ENCODE data around the gene GTF3C1.
A peak's percentile ranks its signal among the peaks of the same experiment; 100 is the strongest.

The GTF3C1 gene

GRCh38 chr16:27515874-27516353, 33.8 kb downstream of the GTF3C1 start:
- peak; percentile 0 to 13 for DNase-seq

GRCh38 chr16:27514806-27515205, 34.9 kb downstream of the GTF3C1 start:
- no peak for DNase-seq

GRCh38 chr16:27511657-27512448, 37.9 kb downstream of the GTF3C1 start:
- DNase-seq = no peak

GRCh38 chr16:27508476-27508875, 41.2 kb downstream of the GTF3C1 start:
- DNase-seq = no peak

DNA sequence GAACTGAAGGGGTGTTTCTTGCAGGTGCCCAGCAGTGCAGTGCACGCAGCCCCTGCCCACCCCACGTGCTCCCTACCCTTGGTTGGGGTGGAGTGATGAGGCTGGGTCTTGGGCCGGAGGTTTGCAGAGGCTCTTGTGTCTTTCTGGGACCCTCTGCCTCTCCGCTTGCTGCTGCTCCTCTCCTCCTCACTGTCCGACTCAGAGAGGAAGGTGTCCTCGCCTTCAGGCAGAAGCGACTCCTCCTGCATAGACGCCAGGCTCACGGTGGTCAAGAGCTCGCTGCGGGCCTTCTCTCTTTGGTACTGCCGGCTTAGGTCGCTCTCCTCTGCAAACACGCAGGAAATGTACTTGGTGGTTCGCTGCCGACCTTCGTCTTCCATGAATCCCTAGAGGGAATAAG, 42.9 kb downstream of the GTF3C1 start:
- DNase-seq = no peak

GRCh38 chr16:27505297-27506236, 44.1 kb downstream of the GTF3C1 start:
- no peak for DNase-seq

GRCh38 chr16:27503662-27504061, 46.1 kb downstream of the GTF3C1 start:
- no peak for DNase-seq

DNA sequence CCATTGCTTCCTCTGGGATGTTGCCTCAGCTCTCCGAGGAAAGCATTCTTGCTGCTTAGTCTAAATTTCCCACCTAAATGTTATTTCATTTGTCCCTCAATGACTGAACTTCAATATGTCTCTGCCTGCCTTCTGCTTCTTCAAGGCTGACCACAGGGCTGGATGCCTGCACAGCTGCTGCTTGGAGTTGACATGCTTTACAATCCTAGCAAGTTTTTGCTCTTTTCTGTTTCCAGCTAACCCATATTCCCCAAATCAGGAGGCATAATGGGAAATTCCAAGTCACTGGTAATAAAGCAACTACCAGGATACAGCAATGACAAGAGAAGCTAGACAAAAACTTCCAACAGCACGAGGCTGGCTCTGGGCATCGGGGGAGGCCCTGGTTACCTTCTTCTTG, 48.9 kb downstream of the GTF3C1 start:
- no peak for DNase-seq

DNA sequence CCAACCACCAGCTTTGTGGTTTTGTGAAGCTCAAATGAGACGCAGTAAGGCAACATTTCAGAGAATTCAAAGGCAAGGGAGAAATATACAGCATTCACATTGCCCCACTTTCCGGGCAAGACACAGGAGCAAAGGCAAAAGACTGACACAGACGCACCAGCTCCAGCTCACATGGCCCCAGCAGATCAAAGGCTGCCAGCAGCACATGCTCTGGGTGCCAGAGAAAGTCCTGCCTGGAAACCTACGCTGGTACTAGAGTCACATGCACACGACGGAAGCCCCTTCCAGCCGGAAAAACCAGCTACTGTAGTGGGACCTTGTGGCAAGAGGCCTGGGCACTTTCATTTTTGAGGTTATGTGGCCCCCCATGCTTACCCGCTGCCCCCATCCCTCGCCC, 50.1 kb downstream of the GTF3C1 start:
- no peak for DNase-seq

GRCh38 chr16:27498916-27499658, 50.6 kb downstream of the GTF3C1 start:
- no peak for DNase-seq

DNA sequence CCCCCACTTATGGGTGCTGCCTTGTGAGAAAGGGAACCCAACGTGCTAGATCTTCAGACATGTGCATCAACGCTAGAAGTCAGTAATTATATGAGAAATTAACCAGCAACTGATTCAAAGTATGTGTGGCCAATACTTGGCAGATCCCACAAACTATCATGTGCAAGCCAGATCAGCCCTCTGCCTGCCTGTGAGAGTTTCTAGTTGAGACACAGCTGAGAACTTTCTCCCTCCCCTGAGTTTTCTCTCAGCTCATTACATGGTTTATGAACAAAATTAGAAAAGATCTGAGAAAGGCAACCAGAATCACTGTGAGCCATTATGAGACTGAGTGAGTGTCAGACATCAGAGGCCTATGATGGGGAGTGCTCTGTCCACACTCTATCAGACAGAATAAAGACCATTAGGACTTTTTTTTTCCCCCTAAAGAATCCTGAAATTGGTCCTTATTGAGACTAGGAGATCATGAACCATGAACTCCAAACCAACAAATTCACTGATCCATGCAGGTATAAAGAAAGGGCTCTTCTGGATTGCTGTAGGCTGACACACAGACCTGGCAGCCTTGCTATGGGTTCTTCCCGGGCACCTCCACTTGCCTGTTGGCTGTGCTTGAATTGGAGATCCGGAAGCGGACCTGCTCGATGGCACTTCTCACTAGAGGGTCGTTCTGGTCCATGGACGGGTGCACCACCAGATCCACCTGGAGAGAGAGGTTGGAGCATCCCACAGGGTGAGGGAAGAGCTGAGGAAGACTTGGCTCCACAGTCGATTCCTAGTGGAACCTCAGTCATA, 51.5 kb downstream of the GTF3C1 start:
- DNase-seq = no peak

DNA sequence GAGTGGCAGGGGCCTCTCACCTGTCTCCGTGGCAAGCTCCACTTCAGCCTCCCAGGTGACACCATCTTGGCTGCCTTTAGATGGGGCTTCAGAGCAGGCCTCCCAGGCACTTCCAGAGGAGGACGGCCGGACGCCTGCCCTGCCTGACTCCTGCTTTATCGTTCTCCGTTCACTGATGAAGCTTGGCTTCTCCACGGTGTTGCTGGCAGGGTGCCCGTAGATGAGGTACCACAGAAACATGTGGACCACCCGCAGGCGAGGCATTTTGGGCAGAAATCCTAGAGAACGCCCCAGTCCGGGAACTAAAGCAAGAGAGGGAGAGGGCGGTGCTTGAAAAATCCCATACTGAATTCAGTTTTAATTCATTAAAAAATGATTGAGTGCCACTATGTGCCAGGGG, 54.5 kb downstream of the GTF3C1 start:
- no peak for DNase-seq

- no peak for DNase-seq
Measured at GRCh38 chr16:27492588-27492979, 57.1 kb downstream of the GTF3C1 start.

GRCh38 chr16:27491894-27492587, 57.7 kb downstream of the GTF3C1 start:
- DNase-seq = no peak

GRCh38 chr16:27489906-27490305, 59.8 kb downstream of the GTF3C1 start:
- DNase-seq = no peak

GRCh38 chr16:27489421-27489820, 60.3 kb downstream of the GTF3C1 start:
- no peak for DNase-seq

DNA sequence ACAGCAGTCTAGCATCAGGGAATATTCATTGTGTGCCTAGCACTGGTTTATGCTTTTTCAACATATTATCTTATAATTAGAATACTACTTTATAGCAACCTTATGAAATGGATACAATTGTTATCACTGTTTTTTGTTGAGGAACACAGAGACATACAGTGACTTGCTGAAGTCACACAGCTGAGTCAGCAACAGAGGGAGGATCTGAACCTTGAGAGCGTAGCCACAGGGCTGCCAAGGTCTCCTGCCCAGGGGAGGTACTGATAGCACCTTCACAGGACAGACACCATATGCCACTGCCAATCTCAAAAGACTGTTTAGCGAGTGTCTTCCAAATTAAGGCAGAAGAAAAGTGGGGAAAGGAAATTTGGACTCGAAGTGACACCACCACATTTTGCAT, 63.0 kb downstream of the GTF3C1 start:
- no peak for DNase-seq

DNA sequence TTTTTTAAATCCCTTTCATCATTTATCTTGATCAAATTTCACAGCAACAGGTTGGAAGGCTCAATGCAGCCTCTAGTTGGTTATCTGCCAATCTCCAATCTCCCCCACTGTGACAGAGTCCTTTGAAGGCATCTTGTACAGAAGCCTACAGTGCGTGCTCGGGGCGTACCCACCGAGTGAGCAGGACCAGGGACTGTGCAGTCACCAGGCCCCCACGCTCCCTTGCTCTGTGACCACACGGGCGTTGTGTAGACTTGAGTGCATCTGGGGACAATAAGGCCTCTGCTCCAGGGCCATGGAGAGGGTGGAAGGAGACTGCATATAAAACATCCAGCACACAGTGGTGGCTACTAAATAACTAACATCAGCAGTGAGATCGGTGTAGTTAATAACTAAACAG, 63.4 kb downstream of the GTF3C1 start:
- DNase-seq = no peak

GRCh38 chr16:27485811-27486210, 63.9 kb downstream of the GTF3C1 start:
- DNase-seq = no peak

DNA sequence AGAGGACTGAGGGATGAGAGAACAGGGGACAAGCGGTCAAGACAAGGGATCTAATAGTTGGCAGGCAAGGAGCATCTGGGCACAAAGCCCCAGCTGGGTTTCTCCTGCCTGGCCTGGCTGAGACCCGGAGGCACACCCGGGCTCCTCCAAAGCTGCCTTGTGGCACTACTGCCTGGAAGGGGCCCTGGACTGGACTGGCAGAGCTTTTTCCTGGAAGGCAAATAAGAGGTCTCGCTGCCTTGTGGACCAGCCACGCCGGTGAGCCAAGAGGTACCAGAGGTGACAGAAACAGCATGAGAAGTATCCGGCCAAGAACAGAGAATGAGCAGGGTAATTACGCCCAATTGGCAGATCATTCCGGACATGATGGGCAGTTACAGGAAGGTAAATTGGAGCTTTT, 64.6 kb downstream of the GTF3C1 start:
- DNase-seq = no peak

GRCh38 chr16:27483624-27484023, 66.1 kb downstream of the GTF3C1 start:
- no peak for DNase-seq

- no peak for DNase-seq
Measured at GRCh38 chr16:27483088-27483437, 66.7 kb downstream of the GTF3C1 start.
